Uterus (tissue), 4 donors: ENCODE measurements around the gene RNF121. TPM values are rescaled to one million over a fixed set of nuclear protein-coding genes. Genes with fewer than 3 reads are reported as not detected.

Experiments used
- DNase-seq, 2 donors: peaks; one replicate each; pipeline ENCODE4 v3.0.0-alpha.2; 2019 to 2020
- H3K27ac ChIP-seq, 2 donors: fragments of 200-600 bp; sonication (generic); 1 replicate in 1 of 2; 2 replicates in 1 of 2; pipeline ENCODE4 v1.5.1; 2016 to 2018
- H3K27me3 ChIP-seq, 2 donors: fragments of 200-600 bp; sonication (generic); one replicate each; pipeline ENCODE4 v1.5.1; 2018 to 2019; ENCODE audit warnings: control low read depth in 1 of 2
- H3K36me3 ChIP-seq, 2 donors: fragments of 200-600 bp; sonication (generic); one replicate each; pipeline ENCODE4 v1.5.1; 2019; ENCODE audit warnings: control low read depth in 1 of 2
- H3K4me1 ChIP-seq, 2 donors: fragments of 200-600 bp; sonication (generic); one replicate each; pipeline ENCODE4 v1.5.1; 2018 to 2019; ENCODE audit warnings: control low read depth in 1 of 2
- H3K4me3 ChIP-seq, 2 donors: fragments of 200-600 bp; sonication (generic); 1 replicate in 1 of 2; 2 replicates in 1 of 2; pipeline ENCODE4 v1.5.1; 2018 to 2019; ENCODE audit warnings: mild to moderate bottlenecking in 1 of 2
- H3K9me3 ChIP-seq, 2 donors: fragments of 200-600 bp; sonication (generic); one replicate each; pipeline ENCODE4 v1.5.1; 2019; ENCODE audit warnings: control low read depth in 1 of 2
- POLR2A ChIP-seq, 2 donors: fragments of 450-650 bp; IDR thresholded peaks; one replicate each; pipeline ENCODE4 v1.6.1; 2016; ENCODE audit warnings: antibody characterized with exemption in 2 of 2, mild to moderate bottlenecking in 1 of 2, moderate library complexity in 1 of 2
- intact Hi-C: fragments of 100-400 bp; cut with DNase I; formaldehyde crosslinking; loops from one replicate; pipeline ENCODE4 v1.15.1; 2023; ENCODE audit warnings: low total_unique reads
- total RNA-seq, 4 donors: library from RNA; depleted of rRNA in 3 of 4; stranded (reverse); fragments of >200 nt in 3 of 4; gene quantifications; one replicate each; pipeline versions ENCODE4 v1.1.0 to v1.2.4, GENCODE V29; 2014 to 2023
- TF ChIP-seq, protein P1 (sequence below), 4 experiments: fragments of 200-600 bp in 2 of 4; fragments of 450-650 bp in 2 of 4; sonication (generic) in 2 of 4; IDR thresholded peaks; one replicate each; pipeline ENCODE4 v1.5.1; 2016 to 2019; ENCODE audit warnings: antibody characterized with exemption in 4 of 4, mild to moderate bottlenecking in 2 of 4, moderate library complexity in 1 of 4
- donor health status: DM: yes; HTN: yes; CAD: no.

Gene RNF121
- total RNA-seq, 4 donors from 2014 or later = 3.8 to 56.2 (median 47.0) TPM

GRCh38 chr11:71935338-71935925, 6.6 kb downstream of the RNF121 start:
- Histone ChIP-seq H3K9me3 (no peaks in the 10 kb centered on the region), H3K4me1 (peaks cover 0 to 3% of the 10 kb centered on the region in 2 donors), H3K4me3 (no peak overlapping the region), H3K27me3 (no peaks in the 10 kb centered on the region), H3K27ac (no peak overlapping the region), H3K36me3 (no peaks in the 10 kb centered on the region)
- intact Hi-C loops = no loop called here
- TF ChIP-seq, protein P1, sequence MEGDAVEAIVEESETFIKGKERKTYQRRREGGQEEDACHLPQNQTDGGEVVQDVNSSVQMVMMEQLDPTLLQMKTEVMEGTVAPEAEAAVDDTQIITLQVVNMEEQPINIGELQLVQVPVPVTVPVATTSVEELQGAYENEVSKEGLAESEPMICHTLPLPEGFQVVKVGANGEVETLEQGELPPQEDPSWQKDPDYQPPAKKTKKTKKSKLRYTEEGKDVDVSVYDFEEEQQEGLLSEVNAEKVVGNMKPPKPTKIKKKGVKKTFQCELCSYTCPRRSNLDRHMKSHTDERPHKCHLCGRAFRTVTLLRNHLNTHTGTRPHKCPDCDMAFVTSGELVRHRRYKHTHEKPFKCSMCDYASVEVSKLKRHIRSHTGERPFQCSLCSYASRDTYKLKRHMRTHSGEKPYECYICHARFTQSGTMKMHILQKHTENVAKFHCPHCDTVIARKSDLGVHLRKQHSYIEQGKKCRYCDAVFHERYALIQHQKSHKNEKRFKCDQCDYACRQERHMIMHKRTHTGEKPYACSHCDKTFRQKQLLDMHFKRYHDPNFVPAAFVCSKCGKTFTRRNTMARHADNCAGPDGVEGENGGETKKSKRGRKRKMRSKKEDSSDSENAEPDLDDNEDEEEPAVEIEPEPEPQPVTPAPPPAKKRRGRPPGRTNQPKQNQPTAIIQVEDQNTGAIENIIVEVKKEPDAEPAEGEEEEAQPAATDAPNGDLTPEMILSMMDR (IDR thresholded peaks at IDR 0.05) = no peak
- no peak for TF ChIP-seq POLR2A (IDR thresholded peaks at IDR 0.05)
- DNase-seq = no peak

DNA sequence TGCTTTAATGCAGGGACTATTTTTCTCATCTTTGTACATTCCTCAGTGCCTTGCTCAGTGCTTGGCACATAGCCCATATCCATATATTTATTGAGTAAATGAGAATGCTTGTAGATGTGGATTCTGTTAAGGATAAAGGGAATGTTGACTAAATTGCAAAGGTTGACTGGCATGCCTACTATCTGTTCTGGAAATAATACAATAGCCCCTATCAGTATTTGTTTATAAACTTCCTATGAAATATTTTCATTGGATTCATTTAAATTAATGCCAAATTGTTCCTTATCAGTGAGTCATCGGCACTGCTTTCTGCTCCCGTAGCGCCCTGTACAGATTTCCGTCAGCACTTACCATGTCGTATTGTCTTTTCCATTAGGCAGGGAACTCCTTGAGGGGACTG, 8.0 kb downstream of the RNF121 start:
- H3K4me1 ChIP-seq = no peaks in the 10 kb centered on the region
- no peak for DNase-seq
- no peak overlapping the region for H3K27ac ChIP-seq
- H3K36me3 ChIP-seq = no peaks in the 10 kb centered on the region
- no peaks in the 10 kb centered on the region for H3K27me3 ChIP-seq
- TF ChIP-seq POLR2A (IDR thresholded peaks at IDR 0.05) = no peak
- TF ChIP-seq, protein P1 (IDR thresholded peaks at IDR 0.05) = no peak
- no peaks in the 10 kb centered on the region for H3K9me3 ChIP-seq
- no peak overlapping the region for H3K4me3 ChIP-seq
- intact Hi-C loops = no loop called here

DNA sequence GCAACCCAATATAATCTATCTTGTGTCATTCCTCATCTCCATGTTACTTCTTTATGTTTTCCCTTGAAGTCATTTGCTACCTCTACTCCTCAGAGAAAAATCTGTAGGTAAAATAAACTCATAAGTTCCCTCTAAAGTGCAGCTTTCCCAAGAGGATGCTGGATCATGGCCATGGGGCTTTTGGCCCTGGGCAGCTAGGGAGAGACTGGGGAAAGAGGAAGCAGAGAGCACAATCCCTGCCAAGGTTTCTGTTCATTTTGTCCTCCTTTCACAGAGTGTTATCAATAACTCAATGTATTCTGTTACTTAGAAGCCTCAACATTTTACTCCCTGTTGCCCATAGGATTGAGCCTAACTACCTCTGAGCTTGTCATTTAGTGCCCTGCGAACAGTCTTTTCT, 9.0 kb downstream of the RNF121 start:
- H3K27ac ChIP-seq = no peak overlapping the region
- TF ChIP-seq, protein P1 (IDR thresholded peaks at IDR 0.05) = no peak
- TF ChIP-seq POLR2A (IDR thresholded peaks at IDR 0.05) = no peak
- no peaks in the 10 kb centered on the region for H3K4me1 ChIP-seq
- DNase-seq = no peak
- H3K4me3 ChIP-seq = no peak overlapping the region
- no peaks in the 10 kb centered on the region for H3K27me3 ChIP-seq
- H3K9me3 ChIP-seq = no peaks in the 10 kb centered on the region
- H3K36me3 ChIP-seq = no peaks in the 10 kb centered on the region
- intact Hi-C loops = no loop called here

GRCh38 chr11:71940561-71941219, 11.8 kb downstream of the RNF121 start:
- Histone ChIP-seq H3K4me1 (no peaks in the 10 kb centered on the region), H3K9me3 (no peaks in the 10 kb centered on the region), H3K27me3 (no peaks in the 10 kb centered on the region), H3K4me3 (no peak overlapping the region), H3K27ac (no peak overlapping the region), H3K36me3 (no peaks in the 10 kb centered on the region)
- TF ChIP-seq, protein P1 (IDR thresholded peaks at IDR 0.05) = no peak
- no peak for TF ChIP-seq POLR2A (IDR thresholded peaks at IDR 0.05)
- DNase-seq = no peak
- intact Hi-C loops = no loop called here

DNA sequence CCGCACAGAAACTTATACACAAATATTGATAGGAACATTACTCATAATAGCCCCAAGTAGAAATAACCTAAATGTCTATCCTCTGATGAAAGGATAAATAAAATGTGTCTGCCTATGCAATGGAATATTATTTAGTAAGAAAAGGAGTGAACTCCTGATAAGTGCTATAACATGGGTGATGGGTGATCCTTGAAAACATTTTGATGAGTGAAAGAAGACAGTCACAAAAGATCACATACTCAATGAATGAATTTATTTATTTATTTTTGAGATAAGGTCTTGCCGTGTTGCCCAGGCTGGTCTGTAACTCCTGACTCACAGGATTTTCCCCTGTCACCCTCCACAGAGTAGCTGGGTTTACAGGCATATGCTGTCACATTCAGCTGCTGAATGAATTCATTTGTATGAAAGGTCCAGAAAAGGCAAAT, 17.3 kb downstream of the RNF121 start:
- no peaks in the 10 kb centered on the region for H3K36me3 ChIP-seq
- H3K27me3 ChIP-seq = no peaks in the 10 kb centered on the region
- H3K4me1 ChIP-seq = no peaks in the 10 kb centered on the region
- H3K9me3 ChIP-seq = no peaks in the 10 kb centered on the region
- intact Hi-C loops = no loop called here
- no peak overlapping the region for H3K27ac ChIP-seq
- TF ChIP-seq, protein P1 (IDR thresholded peaks at IDR 0.05) = no peak
- TF ChIP-seq POLR2A (IDR thresholded peaks at IDR 0.05) = no peak
- H3K4me3 ChIP-seq = no peak overlapping the region
- DNase-seq = no peak
